GM12878 (cell line): ENCODE data around the gene RTN3. TPM values are rescaled to one million over a fixed set of nuclear protein-coding genes. Genes with fewer than 3 reads are reported as not detected.

Experiments used
- ATAC-seq: fragments of 200-7000 bp; cut with Tn5 transposase; 3 replicates; pipeline ENCODE4 v1.9.1; 2020; ENCODE audit warnings: mild to moderate bottlenecking, moderate library complexity
- BruUV-seq: library from RNA; stranded (reverse); fragments of 400-500 nt; replicated peaks from 2 replicates; lab custom pipeline; 2021; lab: Mats Ljungman, UMichigan
- CTCF ChIA-PET: fragments of 300-600 bp; sonication (Branson Sonifier 250); formaldehyde crosslinking; extraction: SDS; loops from one replicate; lab custom pipeline; 2021; ENCODE audit warnings: inconsistent platforms; lab: Yijun Ruan, JAX
- POLR2A ChIA-PET: fragments of 350-600 bp; formaldehyde crosslinking; extraction: SDS; loops from one replicate; lab custom pipeline; 2021; ENCODE audit warnings: inconsistent platforms; lab: Charles Lee
- RAD21 ChIA-PET: fragments of 300-600 bp; sonication (Branson Sonifier 250); formaldehyde crosslinking; loops from one replicate; lab custom pipeline; 2023; ENCODE audit warnings: antibody characterized with exemption; ENCODE audit not compliant: unreplicated experiment; lab: Charles Lee
- SMC1A ChIA-PET: fragments of 300-600 bp; sonication (Branson Sonifier 250); formaldehyde crosslinking; loops from one replicate; lab custom pipeline; 2023; ENCODE audit not compliant: unreplicated experiment, uncharacterized antibody; lab: Charles Lee
- DNase-seq: peaks from one replicate; pipeline ENCODE4 v3.0.0-alpha.2; 2011; ENCODE audit warnings: low read depth, low spot score
- FAIRE-seq: peaks from 3 replicates; lab custom pipeline; 2011; peaks lifted over from hg19 to GRCh38; lab: Jason Lieb, UNC
- H2AFZ ChIP-seq: 2 replicates; pipeline ENCODE4 v1.6.0; 2011; ENCODE audit warnings: low read depth, low read length, control low read depth; ENCODE audit not compliant: control insufficient read depth
- H3K27ac ChIP-seq: 2 replicates; pipeline ENCODE4 v1.5.1; 2011; ENCODE audit warnings: control low read depth; ENCODE audit not compliant: control insufficient read depth, insufficient read depth
- H3K27me3 ChIP-seq, 2 experiments: replicated peaks in 1 of 2; 2 replicates each; pipeline versions ENCODE4 v1.6.0 to v1.6.1; 2011; ENCODE audit warnings: low read length in 1 of 2; ENCODE audit not compliant: control insufficient read depth in 2 of 2, insufficient read depth in 2 of 2
- H3K36me3 ChIP-seq, 2 experiments: 2 replicates each; pipeline ENCODE4 v1.5.1; 2011; ENCODE audit warnings: low read length in 1 of 2; ENCODE audit not compliant: control insufficient read depth in 2 of 2, insufficient read depth in 2 of 2
- H3K4me1 ChIP-seq: 2 replicates; pipeline ENCODE4 v1.6.1; 2011; ENCODE audit warnings: mild to moderate bottlenecking, low read length, moderate library complexity, mixed read lengths; ENCODE audit not compliant: control insufficient read depth, insufficient read depth
- H3K4me2 ChIP-seq: 2 replicates; pipeline ENCODE4 v1.6.0; 2011; ENCODE audit warnings: control low read depth; ENCODE audit not compliant: control insufficient read depth, insufficient read depth
- H3K4me3 ChIP-seq: fragments of 200-600 bp; sonication (generic); 2 replicates; pipeline ENCODE4 v1.5.1; 2016
- H3K79me2 ChIP-seq: 2 replicates; pipeline ENCODE4 v1.6.0; 2011; ENCODE audit warnings: low read length; ENCODE audit not compliant: control insufficient read depth, insufficient read depth
- H3K9ac ChIP-seq: 2 replicates; pipeline ENCODE4 v1.8.0; 2011; ENCODE audit warnings: low read length, control low read depth, mixed read lengths; ENCODE audit not compliant: control insufficient read depth, insufficient read depth
- H3K9me3 ChIP-seq: replicated peaks from 3 replicates; pipeline ENCODE4 v1.5.1; 2011; ENCODE audit warnings: mild to moderate bottlenecking, low read length; ENCODE audit not compliant: control insufficient read depth, insufficient read depth
- H4K20me1 ChIP-seq: 2 replicates; pipeline ENCODE4 v1.6.0; 2011; ENCODE audit not compliant: control insufficient read depth, insufficient read depth
- CREM ChIP-seq: IDR thresholded peaks from 2 replicates; pipeline ENCODE4 v1.6.1; 2014; ENCODE audit warnings: antibody characterized with exemption, low read depth
- CUX1 ChIP-seq: IDR thresholded peaks from 2 replicates; pipeline ENCODE4 v1.6.1; 2012; ENCODE audit warnings: improper control_type of control experiment, low read depth, low read length; ENCODE audit not compliant: insufficient replicate concordance
- EZH2 ChIP-seq: IDR thresholded peaks from 2 replicates; pipeline ENCODE4 v1.6.1; 2012; ENCODE audit warnings: low read depth, mild to moderate bottlenecking, control low read depth, inconsistent platforms, low read length, borderline replicate concordance; ENCODE audit not compliant: control insufficient read depth
- KAT2A ChIP-seq: conservative IDR thresholded peaks from 2 replicates; pipeline ENCODE4 v1.6.1; 2011; ENCODE audit warnings: low read depth, low read length; ENCODE audit not compliant: control insufficient read depth
- MEF2B ChIP-seq: fragments of 450-650 bp; IDR thresholded peaks from 2 replicates; pipeline ENCODE4 v1.6.1; 2018; ENCODE audit warnings: mild to moderate bottlenecking, moderate library complexity; ENCODE audit not compliant: partially characterized antibody, poor library complexity, severe bottlenecking
- NFXL1 ChIP-seq: fragments of 450-650 bp; IDR thresholded peaks from 2 replicates; pipeline ENCODE4 v1.6.1; 2017; ENCODE audit warnings: antibody characterized with exemption, mild to moderate bottlenecking, borderline replicate concordance
- NRF1 ChIP-seq: conservative IDR thresholded peaks from 2 replicates; pipeline ENCODE4 v1.6.1; 2011; ENCODE audit warnings: mild to moderate bottlenecking, low read depth, low read length, improper control_type of control experiment
- RBBP5 ChIP-seq: fragments of 200-600 bp; sonication (generic); conservative IDR thresholded peaks from 2 replicates; pipeline ENCODE4 v1.6.1; 2016
- SPI1 ChIP-seq: IDR thresholded peaks from 2 replicates; pipeline ENCODE4 v1.6.1; 2011; ENCODE audit warnings: low read depth, mild to moderate bottlenecking, low read length, moderate library complexity, borderline replicate concordance; ENCODE audit not compliant: insufficient read depth
- ZBTB4 ChIP-seq: fragments of 450-650 bp; formaldehyde crosslinking; IDR thresholded peaks from 2 replicates; pipeline ENCODE4 v1.4.0; 2022; ENCODE audit warnings: mild to moderate bottlenecking, moderate library complexity
- ZNF217 ChIP-seq: fragments of 450-650 bp; IDR thresholded peaks from 2 replicates; pipeline ENCODE4 v1.6.1; 2017; ENCODE audit warnings: antibody characterized with exemption, mild to moderate bottlenecking
- ZSCAN29 ChIP-seq: fragments of 450-650 bp; IDR thresholded peaks from 2 replicates; pipeline ENCODE4 v1.6.1; 2017; ENCODE audit warnings: mild to moderate bottlenecking, moderate library complexity
- WGBS: methylation state at CpG from one replicate; pipeline ENCODE4 v1.1.6; 2016; ENCODE audit warnings: low lambda C conversion rate; ENCODE audit not compliant: insufficient replicate concordance, insufficient coverage; ENCODE audit errors: missing lambda C conversion rate; 5-methylcytosine and 5-hydroxymethylcytosine counted together
- in situ Hi-C: fragments of 300-500 bp; cut with MboI; formaldehyde crosslinking; loops from 9 replicates; pipeline ENCODE4 v1.14.3; 2018; ENCODE audit warnings: mixed read lengths
- intact Hi-C: fragments of 100-400 bp; cut with micrococcal nuclease; formaldehyde crosslinking; loops from one replicate; pipeline ENCODE4 v1.14.2; 2022; ENCODE audit not compliant: unreplicated experiment
- polyA plus RNA-seq, 11 experiments: library from polyadenylated mRNA; depleted of rRNA in 4 of 11; unstranded in 6 of 11; stranded (reverse) in 5 of 11; fragments of >200 nt; fragmentation: Nextera tagmentation in 4 of 11; fragmentation: Illumina TruSeq in 1 of 11; extraction: Ambion mirVana in 4 of 11; extraction: Trizol in 1 of 11; gene quantifications; 1 replicate in 1 of 11; 2 replicates in 10 of 11; pipeline versions ENCODE4 v1.2.1 to v1.2.3, GENCODE V29; 2011 to 2016; ENCODE audit warnings: inconsistent platforms in 2 of 11, missing spikeins in 2 of 11, low read depth in 1 of 11
- total RNA-seq, 4 experiments: library from RNA; depleted of rRNA in 3 of 4; stranded (reverse); fragments of >200 nt in 3 of 4; fragmentation: Illumina TruSeq in 1 of 4; extraction: Trizol in 1 of 4; gene quantifications; 2 replicates each; pipeline versions ENCODE4 v1.2.1 to v1.2.3, GENCODE V29; 2013 to 2021

Gene RTN3
- total and polyA plus RNA-seq, 10 of the 15 experiments (the other 5 are each of a cell fraction or from before 2014, with no cell fraction given), result 22.9 to 64.2 (median 47.0) TPM

GRCh38 chr11:63660972-63661371 lies 20.3 kb upstream of the RTN3 start:
- BruUV-seq, result no TSS peak
- Histone ChIP-seq H3K36me3 (no peaks in the 10 kb centered on the region; a peak in 3 of 4 replicates), H3K4me3 (no peak overlapping the region), H3K27me3 (no peaks in the 10 kb centered on the region), H3K9me3 (no peaks in the 10 kb centered on the region), H2AFZ (no peak overlapping the region), H3K79me2 (peaks cover 43% of the 10 kb centered on the region), H3K27ac (peak overlapping the region; percentile 14; the same call in 1 of the 2 replicates), H3K9ac (no peak overlapping the region), H4K20me1 (no peaks in the 10 kb centered on the region), H3K4me1 (peaks cover 5% of the 10 kb centered on the region), H3K4me2 (peak overlapping the region; percentile 62)
- POLR2A ChIA-PET, result interaction anchor here (0.7 to 1.3 kb wide), 5 partner anchors 9 to 205 kb away, joined by 3 to 9 read pairs (median 4); partner anchors contain the start of gene RTN3
- no peak for DNase-seq
- in situ Hi-C loops, result no loop called here
- WGBS, result 0% methylated on average over 8 of the region's 8 CpGs
- ATAC-seq, result peak; percentile 57
- RAD21 ChIA-PET, result interaction anchor here (1.1 to 1.2 kb wide), 3 partner anchors 21 to 625 kb away, joined by 3 read pairs; partner anchors contain the start of gene RTN3
- intact Hi-C loops, result no loop called here
- FAIRE-seq, result no peak
- CTCF ChIA-PET, result interaction anchor here (0.7 to 3.0 kb wide), 12 partner anchors 8 to 285 kb away, joined by 3 to 11 read pairs (median 4); partner anchors contain the start of gene ATL3
- SMC1A ChIA-PET, result interaction anchor here (0.8 to 1.3 kb wide), 6 partner anchors 10 to 77 kb away, joined by 3 to 4 read pairs (median 3); no protein-coding TSS in a partner anchor
- TF ChIP-seq NFXL1, result no peak
- no peak for TF ChIP-seq EZH2
- TF ChIP-seq MEF2B, result no peak
- TF ChIP-seq CREM, result no peak
- no peak for TF ChIP-seq NRF1
- TF ChIP-seq CUX1, result no peak
- no peak for TF ChIP-seq KAT2A
- no peak for TF ChIP-seq SPI1
- TF ChIP-seq RBBP5, result no peak
- TF ChIP-seq ZBTB4 (CRISPR knock-in tag), result no peak
- no peak for TF ChIP-seq ZSCAN29
- TF ChIP-seq ZNF217, result no peak
